Measurements from ENCODE around the gene FYCO1.

GRCh38 chr3:46007280-46007679, 11.7 kb upstream of the FYCO1 start:
- TF ChIP-seq CTCF (conservative IDR thresholded peaks at IDR 0.05; ENCODE audit: low read depth, low read length) (no peak), EZH2phosphoT487 (IDR thresholded peaks at IDR 0.05; ENCODE audit: borderline replicate concordance, low read length) (no peak)

Data from PC-3 (cell line).